Dedifferentiated amniotic fluid mesenchymal stem cell (primary cell): ENCODE measurements around the gene DLG2.
A peak's percentile ranks its signal among the peaks of the same experiment; 100 is the strongest.
"Not testable (repeated sequence)": the region's sequence is repeated elsewhere in the genome, so short reads cannot be mapped to it uniquely, and the experiment has no call there.

Source experiments
- DNase-seq: peaks from one replicate; pipeline ENCODE4 v3.0.0-alpha.2; 2016; ENCODE audit errors: extremely low spot score

Gene DLG2

DNA sequence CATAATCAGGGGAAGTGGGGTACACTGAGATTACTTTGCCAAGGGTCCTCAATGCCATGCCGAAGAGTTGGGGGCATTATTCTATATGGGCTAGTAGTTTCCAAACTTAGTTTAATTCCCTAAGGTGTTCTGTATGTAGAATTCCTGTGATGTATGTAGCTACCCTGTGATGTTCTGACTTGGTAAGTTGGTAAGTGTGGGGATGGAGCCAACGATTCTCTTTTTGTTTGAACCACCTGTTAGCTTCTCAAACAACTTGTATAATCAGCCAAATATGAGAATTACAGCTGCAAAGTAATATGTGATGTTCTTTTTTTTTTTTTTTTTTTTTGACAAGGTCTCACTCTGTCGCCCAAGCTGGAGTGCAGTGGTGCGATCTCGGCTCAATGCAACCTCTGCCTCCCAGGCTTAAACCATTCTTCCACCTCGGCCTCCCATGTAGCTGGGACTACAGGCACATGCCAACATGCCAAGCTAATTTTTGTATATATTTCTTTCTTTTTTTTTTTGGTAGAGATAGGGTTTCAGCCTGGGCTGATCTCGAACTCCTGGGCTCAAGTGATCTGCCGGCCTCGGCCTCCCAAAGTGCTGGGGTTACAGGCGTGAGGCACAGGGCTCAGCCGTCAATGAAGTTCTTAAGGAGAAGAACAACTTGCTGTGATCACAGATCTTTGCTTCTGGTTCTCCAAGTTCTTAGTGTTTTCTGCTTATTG lies 2025.8 kb downstream of the DLG2 start:
- no peak for DNase-seq

DNA sequence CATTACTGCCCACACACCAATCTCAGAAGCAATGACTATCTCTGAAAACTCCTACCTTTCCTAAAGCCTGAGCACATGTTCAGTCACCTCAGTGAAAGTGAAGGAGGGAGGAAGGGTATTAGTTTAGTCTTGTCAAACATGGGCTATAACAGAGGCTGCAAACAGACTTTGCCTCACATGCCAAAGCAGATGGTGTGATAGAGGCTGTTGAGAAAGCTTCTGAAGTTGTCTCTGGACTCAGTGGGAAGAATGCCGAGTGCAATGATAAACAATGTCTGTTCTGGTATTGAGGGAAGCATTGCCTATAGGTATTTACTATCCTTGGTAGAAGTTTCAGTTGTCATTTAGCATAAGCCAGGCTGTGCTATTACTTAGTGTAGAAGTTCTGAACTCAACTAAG lies 2026.5 kb downstream of the DLG2 start:
- no peak for DNase-seq

DNA sequence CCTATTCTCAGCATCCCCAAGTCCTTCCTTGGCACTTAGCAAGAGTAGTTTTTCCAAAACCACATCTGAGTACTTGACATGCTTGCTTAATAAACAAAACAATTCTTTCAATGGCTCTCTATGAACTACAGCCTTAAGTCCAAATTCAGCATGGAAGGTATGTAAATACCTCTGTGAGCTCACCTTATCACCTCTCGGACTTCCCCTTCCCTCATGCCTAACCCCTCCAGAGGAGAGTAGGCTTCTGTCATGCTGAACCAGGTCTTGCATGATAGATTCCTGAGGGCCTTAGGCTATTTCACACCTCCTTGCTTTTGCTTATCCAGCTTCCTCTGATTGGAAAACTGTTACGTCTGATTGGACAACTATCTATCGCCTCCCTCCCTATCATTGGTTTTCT lies 2028.1 kb downstream of the DLG2 start:
- no peak for DNase-seq

DNA sequence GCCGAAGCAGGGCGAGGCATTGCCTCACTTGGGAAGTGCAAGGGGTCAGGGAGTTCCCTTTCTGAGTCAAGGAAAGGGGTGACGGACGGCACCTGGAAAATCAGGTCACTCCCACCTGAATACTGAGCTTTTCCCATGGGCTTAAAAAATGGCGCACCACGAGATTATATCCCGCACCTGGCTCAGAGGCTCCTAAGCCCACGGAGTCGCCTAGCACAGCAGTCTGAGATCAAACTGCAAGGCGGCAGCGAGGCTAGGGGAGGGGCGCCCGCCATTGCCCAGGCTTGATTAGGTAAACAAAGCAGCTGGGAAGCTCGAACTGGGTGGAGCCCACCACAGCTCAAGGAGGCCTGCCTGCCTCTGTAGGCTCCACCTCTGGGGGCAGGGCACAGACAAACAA lies 2039.3 kb downstream of the DLG2 start:
- not testable (repeated sequence) for DNase-seq

DNA sequence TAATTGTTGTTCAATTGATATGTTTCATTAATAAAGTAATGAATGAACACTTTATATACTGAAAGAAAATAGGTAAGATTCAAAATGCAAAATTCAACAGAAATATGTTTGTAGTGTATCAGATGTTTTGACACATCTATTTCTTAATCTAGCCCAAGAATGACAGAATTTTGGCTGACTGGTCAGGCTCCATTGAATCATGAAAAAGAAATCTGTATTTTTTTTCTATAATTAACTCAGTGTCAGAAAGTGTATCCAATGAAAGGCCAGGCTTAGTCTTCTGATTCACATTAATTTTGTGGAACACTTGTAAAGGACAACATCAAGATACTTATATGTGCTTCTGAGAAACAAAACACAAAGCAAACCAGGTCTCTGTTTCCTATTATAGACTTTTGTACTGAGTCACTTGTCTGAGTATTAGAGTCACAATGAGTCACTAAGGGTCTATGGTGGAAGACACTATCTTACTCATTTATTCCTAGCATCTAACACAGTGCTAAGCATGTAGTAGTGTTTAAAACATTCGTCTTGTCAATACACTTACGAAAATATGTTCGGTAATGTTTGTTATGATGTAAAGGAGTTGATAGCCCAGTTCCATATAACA lies 2043.3 kb downstream of the DLG2 start:
- peak; percentile 22 for DNase-seq

DNA sequence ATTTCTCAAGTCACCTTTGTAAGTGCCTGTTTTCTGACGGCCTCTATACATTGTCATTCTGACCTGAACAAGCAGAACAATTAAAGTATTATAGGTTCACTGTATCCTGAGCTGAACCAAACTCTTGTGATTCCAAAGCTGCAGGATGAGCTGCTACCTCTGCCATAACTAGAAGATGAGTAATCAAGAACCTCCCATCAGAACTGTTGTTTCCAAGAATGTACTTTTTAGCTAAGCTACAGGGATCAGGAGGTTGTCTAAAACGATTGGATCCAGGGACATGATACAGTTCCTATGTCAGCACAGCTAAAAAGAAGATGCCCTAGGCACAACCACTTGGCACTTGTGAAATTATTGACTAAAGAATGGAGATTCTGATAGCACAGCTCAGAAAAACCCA lies 2052.6 kb downstream of the DLG2 start:
- DNase-seq: no peak

DNA sequence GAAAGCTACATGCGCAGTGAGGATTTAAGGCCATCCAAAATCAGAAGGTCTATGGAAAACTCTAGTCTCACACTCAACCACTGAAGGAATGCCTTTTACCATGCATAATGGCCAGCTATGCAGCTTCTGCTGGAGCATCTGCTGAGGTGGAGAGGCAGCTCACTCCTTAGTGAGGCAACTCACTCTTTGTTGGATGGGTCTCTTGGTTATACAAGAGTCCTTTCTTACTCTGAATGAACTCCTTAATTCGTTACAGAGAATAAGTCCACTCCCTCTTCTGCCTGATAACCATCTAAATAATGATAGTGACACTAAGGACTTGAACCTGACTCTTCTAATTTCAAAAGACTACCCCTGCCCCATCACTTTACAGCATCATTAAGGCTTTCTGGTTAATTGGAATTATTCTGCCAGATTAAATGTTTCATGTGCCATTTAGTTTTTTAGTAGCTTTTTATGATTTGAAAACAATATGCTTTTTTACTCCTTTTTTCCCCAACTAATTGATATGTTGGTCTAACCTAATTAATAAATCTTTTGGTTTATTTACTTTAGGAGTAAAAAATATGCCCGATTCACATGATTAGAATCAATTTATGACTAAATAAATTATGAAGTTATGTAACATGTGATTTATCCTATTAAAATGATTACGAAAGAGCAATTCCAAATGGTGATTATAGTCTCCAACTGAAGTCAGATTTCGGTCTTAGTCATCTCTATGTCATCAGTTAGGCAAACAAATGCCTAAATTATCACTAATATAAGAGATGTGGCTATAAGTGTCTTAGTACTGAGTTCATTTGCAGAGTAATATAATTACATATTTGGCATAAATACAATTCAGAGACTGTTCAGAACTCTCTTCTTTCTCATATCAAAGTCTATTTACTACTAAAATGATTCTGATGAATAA lies 2054.3 kb downstream of the DLG2 start:
- no peak for DNase-seq

DNA sequence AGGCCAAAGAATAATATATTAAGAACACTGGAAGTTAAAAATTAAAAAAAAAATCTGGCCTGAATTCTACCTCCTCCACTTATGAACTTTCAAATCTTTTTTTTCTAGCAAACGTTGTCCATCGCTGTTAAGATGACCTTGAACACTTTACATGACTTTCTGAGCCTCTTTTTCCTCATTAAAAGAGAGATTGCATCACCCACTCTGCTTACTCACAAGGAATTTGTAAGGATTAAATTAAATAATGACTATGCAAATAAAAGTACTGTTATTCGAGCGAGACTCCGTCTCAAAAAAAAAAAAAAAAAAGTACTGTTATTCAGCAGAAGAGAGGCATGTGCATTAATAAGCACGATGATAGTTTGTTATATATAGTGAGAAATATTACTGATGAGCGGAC lies 2055.8 kb downstream of the DLG2 start:
- no peak for DNase-seq

DNA sequence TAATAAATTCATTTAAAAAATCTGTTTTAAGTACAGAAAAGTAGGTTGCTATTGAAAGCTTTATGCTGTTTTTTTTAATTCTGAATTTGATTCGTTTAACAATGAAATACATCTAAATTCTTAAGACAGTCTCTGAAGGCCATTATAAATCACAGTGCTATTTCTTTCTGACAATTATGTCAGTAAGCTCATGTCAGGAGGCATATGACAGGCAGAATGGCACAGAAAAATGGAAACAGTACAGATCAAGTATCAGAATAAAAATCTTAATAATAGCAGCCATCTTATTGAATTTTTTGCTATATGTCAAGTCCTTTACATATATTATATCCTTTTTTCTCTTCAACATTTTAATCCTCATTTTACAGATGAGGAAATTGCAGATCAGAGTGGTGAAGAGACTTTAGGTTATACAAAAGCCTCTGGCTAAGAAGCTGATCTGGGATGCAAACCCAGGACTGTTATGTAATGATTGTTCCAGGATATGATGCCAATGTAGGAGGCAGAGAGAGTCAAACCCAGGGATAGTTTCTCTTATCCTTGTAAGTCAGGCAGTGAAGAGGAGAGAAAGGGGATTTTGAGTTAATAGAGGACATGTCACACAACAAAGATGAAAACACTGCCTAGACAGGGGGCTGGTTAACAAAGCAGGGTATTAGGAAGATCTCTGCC lies 2057.9 kb downstream of the DLG2 start:
- DNase-seq: no peak

DNA sequence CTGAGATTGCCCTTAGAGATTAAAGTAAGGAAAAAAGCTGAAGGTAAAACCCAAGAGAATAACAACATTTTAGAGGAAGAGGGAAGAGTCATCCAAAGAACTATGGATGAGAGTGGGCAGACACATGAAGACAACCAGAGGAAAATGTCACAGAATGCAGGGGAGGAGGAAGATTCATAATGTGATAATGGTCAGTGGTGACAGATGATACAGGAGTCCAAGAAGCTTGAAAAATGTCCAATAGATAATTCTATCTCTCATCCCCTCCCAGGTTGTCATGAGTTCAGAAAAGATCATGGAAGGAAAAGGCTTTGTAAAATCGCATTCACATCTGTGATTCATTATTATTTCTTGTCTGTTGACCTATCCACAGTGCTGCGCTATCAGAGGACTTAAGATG lies 2058.6 kb downstream of the DLG2 start:
- no peak for DNase-seq

DNA sequence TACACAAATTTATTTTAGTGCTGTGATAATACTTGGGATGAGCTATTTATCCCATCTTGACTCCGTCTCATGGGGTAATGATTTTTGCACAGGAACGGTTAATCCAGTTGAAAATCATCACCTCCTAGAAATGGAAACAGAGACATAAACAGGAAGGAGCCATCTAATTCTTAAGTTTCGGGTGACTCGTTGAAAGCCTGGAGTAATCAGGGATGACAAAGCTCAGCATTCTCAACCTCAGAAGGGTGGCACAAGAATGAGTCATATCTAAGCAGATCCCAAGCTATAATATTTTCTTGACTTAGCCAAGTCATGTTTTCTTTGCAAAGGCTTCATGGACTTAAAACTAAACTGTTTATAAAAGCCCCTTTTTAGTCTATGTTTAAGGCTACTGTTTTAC lies 2060.2 kb downstream of the DLG2 start:
- DNase-seq: peak; percentile 59

DNA sequence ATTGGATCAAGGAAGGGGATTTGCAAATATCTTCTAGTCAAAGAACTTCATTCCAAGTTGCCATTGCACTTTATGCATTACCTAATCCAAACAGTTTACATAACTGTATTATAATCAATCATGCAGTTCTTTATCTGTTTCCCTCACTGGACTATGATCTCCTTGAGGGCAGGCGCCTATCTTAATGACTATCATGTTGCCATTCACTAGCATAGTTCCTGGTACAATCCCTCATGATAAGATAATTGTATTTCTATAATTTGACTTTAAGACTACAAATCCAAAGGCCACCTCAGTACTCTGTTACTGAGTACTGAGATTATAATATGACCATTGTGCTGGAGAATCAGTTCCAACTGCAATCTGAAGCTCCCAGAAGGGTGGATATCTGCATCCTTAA lies 2062.3 kb downstream of the DLG2 start:
- no peak for DNase-seq

DNA sequence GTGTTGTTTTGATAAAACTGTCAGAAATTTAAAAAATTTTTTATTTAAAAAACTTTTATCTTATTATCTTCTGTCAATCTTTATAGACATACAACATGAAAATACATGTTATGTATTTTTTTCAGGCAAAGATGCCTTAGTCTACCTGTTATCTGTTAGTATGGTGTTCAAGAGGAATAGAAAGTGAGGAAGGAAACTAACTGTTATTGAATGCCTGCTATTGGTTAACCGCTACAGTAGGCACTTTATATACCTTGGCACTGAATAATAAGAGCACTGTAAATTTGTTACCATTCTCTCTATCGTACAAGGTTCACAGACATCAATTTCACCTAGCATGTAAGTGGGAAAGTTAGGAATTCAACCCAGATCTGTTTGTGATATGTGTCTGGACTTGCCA lies 2068.9 kb downstream of the DLG2 start:
- DNase-seq: no peak

DNA sequence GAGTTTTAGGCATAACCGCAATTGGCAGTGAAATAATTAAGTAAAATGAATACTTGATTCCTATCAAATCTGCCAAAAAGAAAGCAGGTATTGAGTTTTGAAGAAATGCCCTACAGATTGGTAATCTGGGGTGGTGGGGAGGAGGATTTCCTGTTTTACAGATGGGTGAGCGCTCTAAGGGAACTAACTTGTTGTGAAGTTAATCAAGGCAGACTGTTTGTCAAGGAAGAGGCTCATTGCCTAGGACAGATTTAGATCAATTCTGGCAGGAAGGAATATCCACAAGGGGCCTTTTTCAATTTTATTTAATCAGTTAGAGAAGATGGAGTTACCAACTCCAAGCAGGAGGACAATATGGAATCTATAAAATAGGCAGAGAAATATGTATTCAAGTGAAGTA lies 2069.5 kb downstream of the DLG2 start:
- no peak for DNase-seq

DNA sequence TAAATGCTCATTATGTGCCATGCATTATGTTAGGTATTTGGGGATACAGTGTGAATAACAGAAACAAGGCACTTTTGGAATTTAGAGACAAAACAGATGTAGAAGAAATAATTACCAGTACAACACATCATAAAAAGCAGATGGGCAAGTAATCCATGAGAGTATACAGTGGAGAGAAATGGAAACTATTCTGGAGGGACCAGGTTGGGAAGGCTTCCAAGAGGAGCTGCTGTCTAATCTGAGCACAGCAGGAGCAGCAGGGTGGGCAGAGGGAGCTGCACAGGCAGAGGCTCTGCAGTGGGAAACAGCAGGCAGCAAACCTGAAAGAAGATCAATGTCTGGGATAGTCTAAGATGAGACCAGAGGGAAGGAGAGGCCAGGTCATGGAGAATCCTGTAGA lies 2072.3 kb downstream of the DLG2 start:
- DNase-seq: no peak

DNA sequence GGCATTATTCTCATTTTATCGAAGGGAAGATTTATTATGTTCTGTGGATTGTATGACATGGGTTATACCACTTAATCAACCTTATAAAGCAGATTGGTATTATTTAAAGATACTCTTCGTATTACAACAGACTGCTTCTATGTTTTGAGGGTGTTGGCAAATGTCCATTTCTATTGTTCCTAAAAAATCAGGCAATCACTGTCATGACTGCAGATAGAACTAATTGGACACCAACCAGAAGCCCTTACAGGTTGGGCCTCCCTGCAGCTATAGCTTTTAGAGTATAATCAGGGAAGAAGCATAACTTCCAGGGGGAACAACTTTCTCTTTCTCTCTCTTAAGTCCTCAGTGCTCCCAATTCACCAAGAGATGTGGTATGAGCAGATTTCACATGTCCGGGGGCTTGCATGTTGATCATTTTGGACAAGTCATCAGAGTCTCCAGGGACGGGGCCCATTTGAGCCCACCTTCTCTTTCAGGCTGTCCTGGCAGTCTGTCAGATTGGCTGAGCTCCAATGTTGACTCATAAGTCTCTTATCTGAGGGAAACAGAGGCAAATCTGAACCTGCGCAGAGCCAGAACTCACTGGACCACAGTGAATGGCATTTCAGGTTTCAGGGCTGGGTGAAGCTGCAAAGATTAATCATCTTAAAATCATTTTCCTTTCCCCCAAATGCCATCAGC lies 2077.0 kb downstream of the DLG2 start:
- no peak for DNase-seq

DNA sequence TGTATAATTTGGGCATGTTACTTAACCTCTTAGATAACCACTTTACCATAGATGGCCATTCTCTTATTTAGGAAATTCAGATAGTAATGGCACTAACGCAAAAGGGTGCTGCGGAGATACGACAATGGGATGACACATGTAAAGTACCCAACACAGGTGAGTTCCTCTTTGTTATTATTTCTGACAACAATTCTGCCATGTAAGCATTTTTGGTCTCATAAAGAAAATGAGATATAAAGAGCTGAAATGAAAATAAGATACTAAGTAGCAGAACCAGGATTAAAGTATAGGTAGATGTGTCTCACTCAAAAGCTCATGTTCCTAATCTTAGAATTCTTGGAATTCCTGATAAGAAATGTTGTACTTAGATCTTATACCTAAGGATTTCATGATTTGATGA lies 2080.8 kb downstream of the DLG2 start:
- no peak for DNase-seq

DNA sequence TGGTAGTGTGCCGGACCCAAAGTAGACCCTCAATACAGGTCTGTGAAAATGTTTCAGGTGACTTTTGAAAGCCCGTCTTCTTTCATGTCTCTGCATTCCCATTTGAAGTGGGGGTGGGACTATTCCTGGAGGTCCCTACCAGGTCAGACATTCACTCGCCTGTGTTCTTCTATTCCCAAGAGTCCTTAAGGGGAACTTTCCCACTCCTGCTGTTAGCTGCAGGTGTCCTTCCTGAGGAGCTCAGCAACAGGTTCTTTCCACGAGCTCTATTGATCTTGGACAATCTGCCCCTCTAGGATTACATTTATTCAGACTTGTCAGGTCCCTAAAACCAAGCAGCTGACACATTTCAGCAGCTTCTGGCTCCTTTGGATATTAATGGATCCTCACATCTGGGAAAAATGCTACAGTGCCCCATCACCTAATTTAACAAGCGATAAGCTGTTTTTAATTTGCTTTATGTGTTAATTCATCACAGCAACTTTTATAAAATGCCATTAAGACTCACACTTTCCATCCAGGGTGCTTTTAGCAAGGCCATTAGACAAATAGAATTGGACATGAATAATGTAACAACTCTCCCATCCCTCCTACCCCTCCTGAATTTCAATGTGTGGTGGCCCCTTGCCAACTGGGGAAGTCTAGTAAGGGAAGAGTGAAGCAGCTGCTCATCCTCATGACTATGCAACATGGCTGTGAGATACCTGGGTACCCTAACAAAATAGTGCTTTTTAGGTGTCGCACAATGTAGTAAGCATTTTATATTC lies 2081.5 kb downstream of the DLG2 start:
- DNase-seq: no peak

DNA sequence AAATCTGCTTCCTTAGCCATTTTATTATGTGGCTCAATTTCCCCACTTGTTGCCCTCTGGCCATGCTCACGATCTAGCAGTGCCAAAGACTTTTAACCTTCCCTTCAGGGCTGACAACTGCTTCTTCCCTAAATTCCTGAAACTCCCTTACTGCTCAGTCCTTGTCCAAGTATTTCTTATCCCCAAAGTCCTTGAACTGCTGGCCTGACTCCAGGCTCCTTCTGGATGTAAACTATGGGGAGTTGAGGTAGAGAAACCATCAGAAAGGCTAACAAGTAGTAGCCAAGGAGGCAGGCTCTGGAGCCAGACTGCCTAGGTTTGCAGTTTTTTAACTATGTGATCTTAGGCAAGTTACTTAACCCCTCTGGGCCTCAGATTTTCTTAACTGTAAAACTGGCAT lies 2082.3 kb downstream of the DLG2 start:
- DNase-seq: no peak

DNA sequence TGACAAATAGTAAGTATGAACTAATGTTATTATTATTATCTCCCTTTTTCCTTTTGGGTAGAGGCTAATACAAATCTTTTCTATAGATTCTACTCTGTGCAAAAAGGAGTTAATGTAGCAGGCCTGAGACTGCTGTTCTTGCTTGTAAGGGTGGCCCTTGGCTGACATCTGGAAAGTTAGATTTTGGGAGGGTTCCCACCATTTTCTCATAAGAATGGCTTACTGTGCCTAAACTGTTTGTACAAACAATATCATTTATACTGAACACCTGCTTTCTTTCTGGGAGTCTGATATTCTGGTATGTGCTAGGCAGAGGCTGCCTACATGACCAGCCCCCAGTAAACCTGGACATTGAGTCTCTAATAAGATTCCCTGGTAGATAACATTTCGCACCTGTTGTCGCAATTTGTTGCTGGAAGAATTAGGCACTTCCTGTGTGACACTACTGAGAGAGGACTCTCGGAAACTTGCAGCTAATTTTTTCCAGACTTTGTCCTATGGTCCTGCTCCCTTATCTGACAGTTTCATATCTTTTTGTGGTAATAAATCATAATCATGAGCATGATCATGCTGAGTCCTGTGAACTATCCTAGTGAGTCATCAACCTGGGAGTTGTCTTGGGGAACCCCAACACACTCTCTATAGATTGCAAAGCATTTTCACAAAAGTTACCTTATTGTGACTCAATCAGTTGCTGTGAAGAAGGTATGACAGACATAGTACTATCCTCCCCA lies 2083.3 kb downstream of the DLG2 start:
- no peak for DNase-seq
